Measurements from ENCODE around the gene MYO9B. TPM values are rescaled to one million over a fixed set of nuclear protein-coding genes. Genes with fewer than 3 reads are reported as not detected.

Gene MYO9B
- total and polyA plus RNA-seq, 2 of the 13 experiments (the other 11 are each of a cell fraction or from before 2014, with no cell fraction given): 18.0 to 18.3 TPM

DNA sequence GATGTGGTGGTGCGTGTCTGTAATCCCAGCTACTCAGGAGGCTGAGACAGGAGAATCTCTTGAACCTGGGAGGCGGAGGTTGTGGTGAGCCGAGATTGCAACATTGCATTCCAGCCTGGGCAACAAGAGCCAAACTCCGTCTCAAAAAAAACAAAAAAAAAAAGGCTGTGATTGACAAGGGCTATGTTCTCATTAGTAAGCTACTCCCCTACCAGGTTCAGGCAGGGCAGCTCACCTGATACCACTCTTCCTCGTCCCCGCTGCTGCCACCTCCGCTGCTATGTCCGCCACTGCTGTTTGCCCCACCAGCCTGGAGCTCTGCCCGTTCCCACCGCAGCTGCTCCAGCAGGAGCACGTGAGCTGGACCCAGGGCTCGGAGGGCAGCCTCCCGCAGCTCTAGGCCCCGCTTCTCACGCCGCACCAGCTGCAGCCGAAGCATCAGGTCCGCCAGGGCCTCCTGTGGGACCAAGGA, 179.6 kb downstream of the MYO9B start (continued):
- TF ChIP-seq ZBED4 (CRISPR knock-in tag; IDR thresholded peaks at IDR 0.05; ENCODE audit: borderline replicate concordance) (no peak), ZNF274 (CRISPR knock-in tag; IDR thresholded peaks at IDR 0.05) (no peak), ZNF138 (CRISPR knock-in tag; IDR thresholded peaks at IDR 0.05; ENCODE audit: low read depth) (0 out of 2 replicates have a peak, but pooled peaks have one; percentile 43), HOXA5 (CRISPR knock-in tag; IDR thresholded peaks at IDR 0.05) (no peak), RORA (CRISPR knock-in tag; IDR thresholded peaks at IDR 0.05) (no peak), PAXIP1 (CRISPR knock-in tag; conservative IDR thresholded peaks at IDR 0.05) (peak; percentile 32; the same call in 1 of the 2 replicates), ZNF674 (CRISPR knock-in tag; IDR thresholded peaks at IDR 0.05; ENCODE audit: low read depth) (no peak), FOXP1 (IDR thresholded peaks at IDR 0.05) (0 out of 2 replicates have a peak, but pooled peaks have one; percentile 8), FOXP1 (CRISPR knock-in tag; IDR thresholded peaks at IDR 0.05) (peak; percentile 20; the same call in 1 of the 2 replicates), ZNF577 (CRISPR knock-in tag; IDR thresholded peaks at IDR 0.05; ENCODE audit: borderline replicate concordance, low read depth) (no peak), ZNF580 (CRISPR knock-in tag; IDR thresholded peaks at IDR 0.05; ENCODE audit: borderline replicate concordance, low read depth) (peak; percentile 42; the same call in 1 of the 2 replicates), PBX2 (CRISPR knock-in tag; IDR thresholded peaks at IDR 0.05) (peak; percentile 69), ZNF354B (CRISPR knock-in tag; IDR thresholded peaks at IDR 0.05) (no peak), NKX3-1 (CRISPR knock-in tag; IDR thresholded peaks at IDR 0.05) (no peak), ATRX (CRISPR knock-in tag; IDR thresholded peaks at IDR 0.05; ENCODE audit: borderline replicate concordance) (no peak), TAF1 (CRISPR knock-in tag; IDR thresholded peaks at IDR 0.05) (peak; percentile 31; the same call in 1 of the 2 replicates), GTF3A (CRISPR knock-in tag; conservative IDR thresholded peaks at IDR 0.05) (no peak)
- TF ChIP-seq, protein P1, sequence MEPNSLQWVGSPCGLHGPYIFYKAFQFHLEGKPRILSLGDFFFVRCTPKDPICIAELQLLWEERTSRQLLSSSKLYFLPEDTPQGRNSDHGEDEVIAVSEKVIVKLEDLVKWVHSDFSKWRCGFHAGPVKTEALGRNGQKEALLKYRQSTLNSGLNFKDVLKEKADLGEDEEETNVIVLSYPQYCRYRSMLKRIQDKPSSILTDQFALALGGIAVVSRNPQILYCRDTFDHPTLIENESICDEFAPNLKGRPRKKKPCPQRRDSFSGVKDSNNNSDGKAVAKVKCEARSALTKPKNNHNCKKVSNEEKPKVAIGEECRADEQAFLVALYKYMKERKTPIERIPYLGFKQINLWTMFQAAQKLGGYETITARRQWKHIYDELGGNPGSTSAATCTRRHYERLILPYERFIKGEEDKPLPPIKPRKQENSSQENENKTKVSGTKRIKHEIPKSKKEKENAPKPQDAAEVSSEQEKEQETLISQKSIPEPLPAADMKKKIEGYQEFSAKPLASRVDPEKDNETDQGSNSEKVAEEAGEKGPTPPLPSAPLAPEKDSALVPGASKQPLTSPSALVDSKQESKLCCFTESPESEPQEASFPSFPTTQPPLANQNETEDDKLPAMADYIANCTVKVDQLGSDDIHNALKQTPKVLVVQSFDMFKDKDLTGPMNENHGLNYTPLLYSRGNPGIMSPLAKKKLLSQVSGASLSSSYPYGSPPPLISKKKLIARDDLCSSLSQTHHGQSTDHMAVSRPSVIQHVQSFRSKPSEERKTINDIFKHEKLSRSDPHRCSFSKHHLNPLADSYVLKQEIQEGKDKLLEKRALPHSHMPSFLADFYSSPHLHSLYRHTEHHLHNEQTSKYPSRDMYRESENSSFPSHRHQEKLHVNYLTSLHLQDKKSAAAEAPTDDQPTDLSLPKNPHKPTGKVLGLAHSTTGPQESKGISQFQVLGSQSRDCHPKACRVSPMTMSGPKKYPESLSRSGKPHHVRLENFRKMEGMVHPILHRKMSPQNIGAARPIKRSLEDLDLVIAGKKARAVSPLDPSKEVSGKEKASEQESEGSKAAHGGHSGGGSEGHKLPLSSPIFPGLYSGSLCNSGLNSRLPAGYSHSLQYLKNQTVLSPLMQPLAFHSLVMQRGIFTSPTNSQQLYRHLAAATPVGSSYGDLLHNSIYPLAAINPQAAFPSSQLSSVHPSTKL (CRISPR knock-in tag; IDR thresholded peaks at IDR 0.05): peak; percentile 37; the same call in 1 of the 2 replicates
